ENCODE measurements around the gene UPP2.

UPP2 gene

GRCh38 chr2:158144914-158145625 lies 43.4 kb downstream of the UPP2 start:
- Histone ChIP-seq H3K9me2 (replicated peaks; ENCODE audit: control insufficient read depth, low read length) (no peaks in the 10 kb centered on the region), H3K9me3 (ENCODE audit: control insufficient read depth, insufficient read depth, low read length) (no peaks in the 10 kb centered on the region), H3K79me2 (ENCODE audit: control insufficient read depth, low read length) (no peaks in the 10 kb centered on the region), H3K4me1 (ENCODE audit: control insufficient read depth, low read length) (no peaks in the 10 kb centered on the region), H4K20me1 (ENCODE audit: control insufficient read depth, insufficient read depth, low read depth, low read length) (no peaks in the 10 kb centered on the region), H3F3A (ENCODE audit: control insufficient read depth, insufficient read depth) (no peaks in the 10 kb centered on the region), H3K27me3 (ENCODE audit: control insufficient read depth, low read length) (no peaks in the 10 kb centered on the region), H3K4me3 (ENCODE audit: low read length) (no peak overlapping the region), H3K4me2 (ENCODE audit: low read length) (no peak overlapping the region), H3K36me3 (ENCODE audit: control insufficient read depth, low read length) (no peaks in the 10 kb centered on the region), H3K27ac (ENCODE audit: low read depth, low read length) (no peak overlapping the region)
- no peak for TF ChIP-seq EZH2phosphoT487 (IDR thresholded peaks at IDR 0.05; ENCODE audit: borderline replicate concordance, low read length)
- TF ChIP-seq CTCF (IDR thresholded peaks at IDR 0.05; ENCODE audit: low read depth, low read length, poor library complexity, severe bottlenecking), result no peak

DNA sequence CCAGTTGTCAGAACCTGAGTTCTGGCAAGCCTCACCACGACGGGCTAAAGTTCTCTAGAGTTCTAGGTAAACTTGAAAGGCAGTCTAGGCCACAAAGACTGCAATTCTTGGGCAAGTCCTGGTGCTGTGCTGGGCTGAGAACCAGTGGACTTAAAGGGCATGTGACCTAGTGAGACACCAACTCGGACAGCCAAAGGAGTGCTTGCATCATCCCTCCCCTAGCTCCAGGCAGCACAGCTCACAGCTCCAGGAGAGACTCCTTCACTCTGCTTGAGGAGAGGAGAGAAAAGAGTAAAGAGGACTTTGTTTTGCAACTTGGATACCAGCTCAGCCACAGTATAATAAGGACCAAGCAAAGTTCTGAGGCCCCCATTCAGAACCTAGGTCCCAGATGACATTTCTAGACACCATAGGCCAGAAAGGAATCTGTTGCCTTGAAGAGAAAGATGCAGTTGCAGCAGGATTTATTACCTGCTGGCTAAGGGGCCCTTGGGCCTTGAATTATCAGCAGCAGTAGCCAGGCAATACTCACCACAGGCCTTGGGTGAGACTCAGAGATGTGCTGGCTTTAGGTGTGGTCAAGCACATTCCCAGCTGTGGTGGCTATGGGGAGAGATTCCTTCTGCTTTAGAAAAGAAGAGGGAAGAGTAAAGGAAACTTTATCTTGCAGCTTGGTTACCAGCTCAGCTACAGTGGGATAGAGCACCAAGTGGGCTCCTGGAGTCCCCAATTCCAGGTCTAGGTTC lies 51.8 kb downstream of the UPP2 start:
- Histone ChIP-seq H3K4me2 (ENCODE audit: low read length) (no peak overlapping the region), H3K79me2 (ENCODE audit: control insufficient read depth, low read length) (no peaks in the 10 kb centered on the region), H3K4me3 (ENCODE audit: low read length) (no peak overlapping the region), H3K27ac (ENCODE audit: low read depth, low read length) (no peak overlapping the region), H3K9me3 (ENCODE audit: control insufficient read depth, insufficient read depth, low read length) (no peaks in the 10 kb centered on the region), H4K20me1 (ENCODE audit: control insufficient read depth, insufficient read depth, low read depth, low read length) (no peaks in the 10 kb centered on the region), H3K9me2 (replicated peaks; ENCODE audit: control insufficient read depth, low read length) (no peaks in the 10 kb centered on the region), H3K36me3 (ENCODE audit: control insufficient read depth, low read length) (no peaks in the 10 kb centered on the region), H3F3A (ENCODE audit: control insufficient read depth, insufficient read depth) (no peaks in the 10 kb centered on the region), H3K27me3 (ENCODE audit: control insufficient read depth, low read length) (no peaks in the 10 kb centered on the region), H3K4me1 (ENCODE audit: control insufficient read depth, low read length) (no peaks in the 10 kb centered on the region)
- TF ChIP-seq CTCF (IDR thresholded peaks at IDR 0.05; ENCODE audit: low read depth, low read length, poor library complexity, severe bottlenecking) (no peak), EZH2phosphoT487 (IDR thresholded peaks at IDR 0.05; ENCODE audit: borderline replicate concordance, low read length) (no peak)

DNA sequence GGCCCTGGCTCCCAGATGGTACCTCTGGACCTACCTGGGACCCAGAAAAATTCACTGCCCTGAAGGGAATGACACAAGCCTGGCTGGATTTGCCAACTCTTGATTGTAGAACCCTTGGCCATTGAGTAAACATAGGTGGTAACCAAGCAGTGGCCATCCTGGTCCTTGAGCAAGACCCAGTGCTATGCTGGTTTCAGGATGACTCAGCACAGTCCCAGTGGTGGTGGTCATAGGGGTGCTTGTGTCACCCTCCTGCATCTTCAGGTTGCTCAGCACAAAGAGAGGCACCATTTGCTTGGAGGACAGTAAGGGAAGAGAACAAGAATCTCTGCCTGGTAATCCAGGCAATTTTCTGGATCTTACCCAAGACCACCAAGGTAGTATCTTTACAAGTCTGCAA lies 52.9 kb downstream of the UPP2 start:
- no peaks in the 10 kb centered on the region; the same call in 1 of the 2 replicates for H3K27me3 ChIP-seq (ENCODE audit: control insufficient read depth, low read length)
- H3K9me2 ChIP-seq (replicated peaks; ENCODE audit: control insufficient read depth, low read length), result no peaks in the 10 kb centered on the region
- H3K4me2 ChIP-seq (ENCODE audit: low read length), result no peak overlapping the region
- no peaks in the 10 kb centered on the region for H3K4me1 ChIP-seq (ENCODE audit: control insufficient read depth, low read length)
- H3K79me2 ChIP-seq (ENCODE audit: control insufficient read depth, low read length), result no peaks in the 10 kb centered on the region
- no peaks in the 10 kb centered on the region for H3K36me3 ChIP-seq (ENCODE audit: control insufficient read depth, low read length)
- no peaks in the 10 kb centered on the region for H3F3A ChIP-seq (ENCODE audit: control insufficient read depth, insufficient read depth)
- H3K27ac ChIP-seq (ENCODE audit: low read depth, low read length), result no peak overlapping the region
- no peak overlapping the region for H3K4me3 ChIP-seq (ENCODE audit: low read length)
- H3K9me3 ChIP-seq (ENCODE audit: control insufficient read depth, insufficient read depth, low read length), result no peaks in the 10 kb centered on the region
- H4K20me1 ChIP-seq (ENCODE audit: control insufficient read depth, insufficient read depth, low read depth, low read length), result no peaks in the 10 kb centered on the region
- TF ChIP-seq EZH2phosphoT487 (IDR thresholded peaks at IDR 0.05; ENCODE audit: borderline replicate concordance, low read length), result no peak
- no peak for TF ChIP-seq CTCF (IDR thresholded peaks at IDR 0.05; ENCODE audit: low read depth, low read length, poor library complexity, severe bottlenecking)
